GM21367 (cell line): Measurements from ENCODE around the gene CARD18.

Experiments used
- ATAC-seq: cut with Tn5 transposase; IDR thresholded peaks from one replicate; pipeline ENCODE4 v1.9.1; 2021; ENCODE audit not compliant: unreplicated experiment

Gene CARD18, protein sequence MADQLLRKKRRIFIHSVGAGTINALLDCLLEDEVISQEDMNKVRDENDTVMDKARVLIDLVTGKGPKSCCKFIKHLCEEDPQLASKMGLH

DNA sequence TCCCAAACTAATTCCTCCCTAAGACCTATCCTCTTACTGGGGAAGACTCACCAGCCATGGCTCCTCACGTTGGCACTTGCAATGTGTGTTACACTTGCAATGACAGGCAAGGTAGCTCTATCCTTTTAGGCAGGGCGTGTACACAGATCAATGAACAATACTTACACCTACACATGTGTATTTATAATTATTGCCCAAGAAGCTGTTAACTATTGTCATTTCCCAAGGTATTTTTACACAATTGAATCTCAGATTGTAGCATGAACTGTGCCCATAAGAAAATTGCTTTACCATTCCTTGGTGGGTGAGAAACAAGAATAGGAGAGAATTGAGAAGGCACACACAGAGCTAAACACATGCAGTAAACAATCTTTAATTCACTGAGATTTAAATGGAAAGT is at the start of gene CARD18:
Gene CARD18 (minus strand): TSS at position 101 of the 400 bp plus-strand sequence. CDS start 43 bp downstream, at position 58.
- no peak for ATAC-seq

DNA sequence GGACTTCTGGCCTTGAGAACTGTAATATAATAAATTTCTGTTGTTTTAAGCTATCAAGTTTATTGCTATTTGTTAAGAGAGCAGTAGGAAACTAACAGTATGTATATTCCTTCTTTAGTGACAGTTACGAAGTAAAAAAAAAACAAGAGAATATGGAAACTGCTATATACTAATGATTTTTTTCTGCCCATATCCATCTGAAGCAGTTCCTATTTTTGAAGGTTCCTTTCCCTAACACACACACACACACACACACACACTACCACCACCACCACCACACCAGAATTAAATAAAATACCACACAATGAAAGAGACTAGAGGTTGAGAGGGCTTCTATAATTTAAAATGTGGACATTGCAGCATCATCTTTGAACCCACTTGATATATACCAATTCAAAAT is 44.4 kb upstream of the CARD18 start:
- no peak for ATAC-seq

DNA sequence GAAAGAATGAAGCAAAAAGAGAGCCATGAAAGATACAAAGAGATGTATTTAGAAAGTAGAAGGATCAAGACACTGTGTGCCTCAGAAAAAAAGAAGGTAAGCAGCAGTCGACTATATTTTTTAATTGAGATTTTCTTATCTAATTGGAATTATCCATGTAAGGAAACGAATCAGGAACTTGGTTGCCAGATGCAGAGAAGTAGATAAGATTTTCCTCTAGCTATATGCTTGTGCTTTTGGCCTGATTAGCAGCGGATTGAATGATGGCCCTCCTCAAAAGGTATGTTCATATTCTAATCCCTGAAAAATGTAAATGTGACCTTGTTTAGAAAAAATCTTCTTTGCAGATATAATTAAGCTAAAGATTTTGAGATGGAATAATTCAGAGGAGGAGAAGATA is 43.9 kb upstream of the CARD18 start:
- no peak for ATAC-seq

DNA sequence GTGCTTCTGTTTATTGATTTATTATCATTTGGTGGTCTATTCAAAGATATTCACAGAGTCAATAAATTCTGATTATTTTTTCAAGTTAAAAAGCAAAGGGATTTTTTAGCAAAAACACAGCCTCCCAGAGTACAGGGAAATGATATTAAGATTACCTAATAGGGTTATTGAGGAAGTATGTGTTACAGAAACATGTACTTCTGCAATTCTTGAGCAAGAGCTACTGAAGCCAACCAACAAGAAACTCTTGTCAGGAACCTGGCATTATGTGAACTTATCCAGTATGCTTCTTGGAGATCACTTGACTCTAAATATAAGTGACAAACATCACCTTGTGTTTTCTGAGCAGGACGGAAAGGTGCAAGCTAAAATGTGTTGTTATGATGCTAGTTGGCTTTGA is 42.0 kb upstream of the CARD18 start:
- ATAC-seq: no peak

DNA sequence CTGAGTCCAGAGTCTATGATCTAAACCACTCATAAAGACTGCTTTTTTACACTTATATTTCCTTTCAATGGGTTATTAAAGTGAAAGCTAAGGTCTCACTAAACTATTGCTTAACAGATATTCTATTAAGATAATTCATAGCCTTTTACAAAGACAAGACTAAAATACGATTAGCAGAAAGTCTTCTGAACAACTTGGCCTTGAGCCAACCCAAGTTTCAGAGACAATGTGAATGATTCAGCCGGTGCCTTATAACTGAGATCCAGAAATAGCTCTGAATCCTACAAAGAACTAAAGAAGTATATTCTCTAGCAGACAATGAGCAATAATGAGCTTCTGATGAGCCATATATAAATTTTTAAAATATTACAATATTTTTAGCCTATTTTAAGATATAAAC is 41.5 kb upstream of the CARD18 start:
- no peak for ATAC-seq

DNA sequence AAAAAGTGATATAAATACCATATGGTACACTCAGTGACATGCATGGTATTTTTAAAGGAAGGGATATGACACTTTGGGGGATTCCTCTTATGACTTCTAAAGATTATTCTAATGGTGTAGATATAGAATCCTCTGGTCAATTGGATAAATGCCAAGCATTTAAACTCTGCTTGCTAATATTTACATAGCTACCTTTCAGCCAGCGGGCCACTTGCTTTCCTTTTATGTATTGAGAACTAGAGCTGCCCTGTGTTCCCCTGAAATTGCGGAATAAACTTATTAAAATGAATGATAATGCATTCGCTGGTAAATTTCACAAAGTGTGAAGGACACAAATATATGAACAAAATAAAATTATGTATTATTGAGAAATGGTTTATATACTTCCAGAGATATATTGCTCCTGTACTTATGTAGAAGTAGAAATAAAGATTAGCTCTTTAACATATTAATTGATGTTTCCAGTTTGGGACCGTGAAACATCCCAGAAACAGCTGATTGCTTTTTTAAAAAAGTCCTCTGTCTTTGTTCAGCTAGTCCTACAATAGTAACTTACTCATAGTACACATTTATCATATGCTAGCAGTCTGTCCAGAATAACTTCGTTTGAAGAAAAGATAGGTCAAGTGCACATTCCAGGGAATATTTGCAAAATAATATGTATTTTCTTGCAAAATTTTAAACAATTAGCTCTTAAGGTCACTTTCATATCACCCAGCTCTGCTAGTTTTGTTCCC is 40.1 kb upstream of the CARD18 start:
- ATAC-seq: no peak

DNA sequence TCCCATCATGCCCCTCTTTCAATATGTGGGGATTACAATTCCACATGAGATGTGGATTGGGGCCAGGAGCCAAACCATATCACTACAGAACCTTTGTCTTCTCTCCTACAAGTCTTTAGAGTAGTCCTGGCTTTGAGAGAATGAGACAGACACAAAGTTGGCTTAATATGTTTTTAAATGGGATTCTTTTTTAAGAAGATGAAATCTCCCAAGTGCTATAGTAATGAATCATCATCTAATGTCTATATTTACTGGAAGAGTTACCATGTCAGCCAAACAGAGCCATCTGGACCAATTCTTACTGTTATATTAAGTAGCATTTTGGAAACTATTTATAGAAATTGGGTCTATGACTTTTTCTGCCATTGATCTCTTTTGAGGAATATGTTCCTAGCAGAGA is 38.1 kb upstream of the CARD18 start:
- no peak for ATAC-seq

DNA sequence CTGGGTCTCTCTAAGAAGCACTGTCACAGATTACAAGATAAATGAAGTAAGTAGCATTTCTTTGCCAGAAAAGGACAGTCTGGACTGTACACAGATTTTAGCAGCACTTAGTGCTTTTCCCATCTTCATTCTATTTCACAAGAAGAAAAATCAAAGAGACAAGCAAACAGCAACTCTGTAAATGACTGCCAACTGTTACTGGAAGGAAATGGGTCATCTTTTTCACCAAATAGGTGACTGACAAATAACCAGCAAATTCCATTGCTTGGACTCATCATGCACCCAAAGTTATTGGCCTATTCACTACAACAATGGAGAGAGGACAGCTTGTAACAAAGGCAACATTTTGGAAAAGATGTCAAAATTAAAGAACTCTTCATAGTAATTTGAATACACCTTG is 28.9 kb upstream of the CARD18 start:
- ATAC-seq: no peak

DNA sequence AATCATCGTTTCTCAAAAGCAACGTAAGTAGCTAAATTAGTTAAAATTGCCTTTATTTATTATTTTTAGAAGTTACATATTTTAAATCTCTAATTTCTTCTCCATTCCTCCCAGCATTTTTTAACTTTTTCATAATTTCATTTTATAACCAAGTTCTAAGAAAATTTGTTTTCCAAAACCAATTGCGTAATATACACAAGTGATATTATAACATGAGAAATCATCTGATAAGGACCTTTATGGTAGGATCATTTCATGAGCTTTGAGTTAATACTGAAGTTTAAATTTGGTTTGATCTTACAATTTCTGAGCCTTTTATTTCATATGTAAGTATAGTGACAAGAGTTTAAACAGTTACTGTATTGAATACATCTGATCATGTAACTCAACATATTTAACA is 27.7 kb upstream of the CARD18 start:
- ATAC-seq: no peak

DNA sequence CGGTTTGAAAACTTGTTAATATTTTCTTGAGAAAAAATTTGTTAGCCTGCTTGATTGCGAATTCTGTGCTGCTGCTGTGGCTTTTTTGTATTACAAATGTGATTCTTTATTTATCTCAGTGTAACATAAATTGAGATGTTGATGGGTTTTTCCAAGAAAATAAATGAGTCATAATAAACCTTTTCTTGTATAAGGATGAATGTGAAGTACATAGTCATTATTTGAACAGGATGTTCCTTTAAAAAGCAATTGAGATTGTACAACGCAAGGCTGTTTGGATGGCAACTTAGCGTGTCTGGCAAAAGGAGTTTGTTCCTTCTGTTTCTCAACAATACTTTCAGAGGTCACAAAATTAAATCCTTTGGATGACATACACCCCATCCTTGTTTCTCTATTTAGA is 24.6 kb upstream of the CARD18 start:
- no peak for ATAC-seq

DNA sequence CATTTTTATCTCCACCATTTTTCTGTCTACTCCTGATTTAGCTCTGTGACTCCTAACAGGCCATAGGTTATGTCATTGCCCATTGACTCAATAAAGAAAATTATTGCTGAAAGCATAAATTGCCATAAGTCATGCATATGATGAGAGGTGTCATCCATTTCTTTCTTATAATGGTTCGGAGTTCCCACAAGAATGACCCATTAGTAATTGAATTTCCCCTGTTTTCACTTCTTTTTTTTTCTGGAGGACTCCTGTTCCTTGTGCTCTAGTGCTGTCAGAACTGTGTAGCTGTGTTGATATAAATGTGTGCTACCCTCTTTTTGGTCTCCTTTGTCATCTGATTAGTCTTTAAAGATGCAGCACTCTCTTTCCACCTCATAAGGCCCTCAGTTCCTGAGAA is 22.9 kb upstream of the CARD18 start:
- ATAC-seq: no peak

DNA sequence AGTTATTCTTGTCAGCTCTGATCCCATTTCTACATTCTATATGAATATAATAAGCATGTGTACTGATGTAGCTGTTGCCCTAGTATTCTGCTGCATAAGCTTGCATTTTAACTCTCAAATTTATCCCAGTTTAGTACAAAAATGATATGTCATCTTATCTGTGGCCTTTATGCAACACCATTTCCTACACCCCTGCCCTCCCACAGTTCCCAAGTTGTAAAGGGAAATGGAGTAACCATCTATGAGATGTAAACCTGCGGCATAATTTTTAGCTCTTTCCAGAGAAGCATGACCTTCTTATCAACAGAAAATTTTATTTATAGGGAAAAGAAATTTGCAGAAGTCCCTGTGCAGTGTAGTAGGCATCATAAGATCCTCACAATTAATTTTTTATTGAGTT is 18.9 kb upstream of the CARD18 start:
- no peak for ATAC-seq

DNA sequence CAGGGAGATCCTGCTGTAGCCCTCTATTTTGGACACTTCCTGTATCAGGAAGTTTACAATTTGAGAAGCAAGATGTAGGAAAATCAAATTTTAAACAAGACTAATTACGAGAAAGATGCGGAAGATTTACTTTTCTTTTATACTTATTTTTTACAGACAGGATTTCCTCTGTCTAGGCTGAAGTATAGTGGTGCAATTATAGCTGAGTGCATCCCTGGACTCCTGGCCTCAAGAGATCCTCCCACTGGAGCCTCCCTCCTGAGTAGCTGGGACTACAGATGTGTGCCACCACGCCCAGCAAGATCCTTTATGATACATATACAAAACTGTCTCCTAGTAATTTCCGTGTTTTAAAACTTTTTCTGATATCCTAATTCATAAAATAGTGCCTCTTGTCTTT is 17.2 kb upstream of the CARD18 start:
- ATAC-seq: no peak

DNA sequence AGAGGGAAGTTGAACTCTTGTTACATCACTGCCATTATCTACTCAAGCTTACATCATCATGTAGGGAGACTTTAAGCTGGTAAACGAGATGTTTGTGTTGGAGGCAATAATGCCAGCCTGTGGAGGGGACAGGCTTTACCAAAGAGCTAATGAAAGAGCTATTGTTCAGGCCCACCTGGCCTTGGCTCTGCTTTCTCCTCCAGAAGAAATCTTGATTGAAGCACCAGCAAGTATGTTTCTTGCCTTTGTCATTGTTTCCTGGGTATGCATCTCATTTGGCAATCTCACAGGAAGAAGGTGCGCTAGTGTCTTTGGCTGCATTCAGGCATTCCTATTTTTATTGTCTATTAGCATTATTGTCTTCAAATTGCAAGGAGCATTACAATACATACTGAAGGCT is 16.7 kb upstream of the CARD18 start:
- ATAC-seq: no peak

DNA sequence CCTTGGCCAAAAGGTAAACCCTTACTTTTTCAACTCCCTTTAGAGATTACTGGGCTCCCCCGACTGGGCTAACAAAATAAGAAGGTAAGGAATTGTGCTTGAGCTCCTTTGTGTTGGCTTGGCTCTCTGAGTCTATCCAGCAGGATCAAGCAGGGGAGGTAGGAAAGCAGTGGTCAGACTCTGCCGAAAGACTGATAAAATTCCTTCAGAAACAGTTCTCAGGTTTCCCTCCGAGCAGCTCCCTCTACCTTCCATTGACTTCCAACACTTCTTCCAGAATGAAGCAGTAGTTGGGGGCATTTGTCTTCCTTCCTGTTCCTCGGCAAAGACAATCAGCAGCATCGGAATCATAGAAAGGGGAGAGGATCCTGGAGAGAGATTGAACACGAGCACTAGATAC is 16.1 kb upstream of the CARD18 start:
- no peak for ATAC-seq

DNA sequence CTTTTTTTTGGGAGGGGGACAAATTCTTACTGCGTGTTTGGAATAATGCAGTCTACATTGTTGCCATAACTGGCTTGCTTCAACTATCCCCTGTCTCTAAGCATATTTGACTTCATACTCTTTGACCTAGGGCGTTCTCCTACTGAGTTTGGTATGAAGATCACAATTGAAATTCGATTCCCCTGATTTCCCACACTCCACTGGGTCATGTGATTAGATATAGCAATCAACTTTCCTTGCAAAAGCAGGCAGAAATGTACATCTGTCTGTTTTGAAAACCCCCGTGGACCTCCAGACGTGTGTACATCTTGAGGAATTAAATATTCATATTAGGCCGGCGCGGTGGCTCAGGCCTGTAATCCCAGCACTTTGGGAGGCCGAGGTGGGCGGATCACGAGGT is 13.8 kb upstream of the CARD18 start:
- no peak for ATAC-seq

DNA sequence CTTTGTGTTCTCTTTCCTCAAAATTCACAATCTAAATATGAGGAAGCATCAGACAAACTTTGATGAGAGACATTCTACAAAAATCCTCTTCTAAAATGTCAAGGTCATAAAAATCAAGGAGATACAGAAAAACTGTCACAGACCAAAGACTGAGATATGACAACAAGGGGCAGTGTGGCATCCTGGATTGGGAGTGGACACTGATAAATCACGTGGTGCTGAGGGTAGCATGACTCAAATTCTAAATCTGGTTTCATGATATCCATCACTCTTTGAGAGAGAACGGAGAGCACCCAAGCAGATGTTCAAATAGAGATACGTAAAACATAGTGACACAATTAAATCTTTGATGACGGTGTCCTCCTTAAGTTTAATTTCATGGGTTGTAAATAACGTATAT is 13.0 kb upstream of the CARD18 start:
- no peak for ATAC-seq

DNA sequence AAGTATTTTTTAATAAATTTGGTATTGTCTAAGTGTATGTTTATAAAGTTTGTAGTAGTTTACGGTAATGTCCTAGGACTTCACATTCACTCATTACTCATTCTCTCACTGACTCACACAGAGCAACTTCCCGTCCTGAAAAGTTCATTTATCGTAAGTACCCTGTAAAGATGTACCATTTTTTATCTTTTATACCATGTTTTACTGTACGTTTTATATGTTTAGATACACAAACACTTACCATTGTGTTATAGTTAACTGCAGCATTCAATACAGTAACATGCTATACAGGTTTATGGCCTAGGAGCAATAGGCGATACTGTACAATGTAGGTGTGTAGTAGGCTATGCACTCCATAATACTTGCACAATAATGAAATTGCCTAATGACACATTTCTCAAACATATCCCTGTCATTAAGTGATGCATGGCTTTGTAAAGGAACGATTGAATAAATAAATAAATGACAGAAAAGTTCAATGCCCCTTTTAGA is 12.5 kb upstream of the CARD18 start:
- no peak for ATAC-seq

DNA sequence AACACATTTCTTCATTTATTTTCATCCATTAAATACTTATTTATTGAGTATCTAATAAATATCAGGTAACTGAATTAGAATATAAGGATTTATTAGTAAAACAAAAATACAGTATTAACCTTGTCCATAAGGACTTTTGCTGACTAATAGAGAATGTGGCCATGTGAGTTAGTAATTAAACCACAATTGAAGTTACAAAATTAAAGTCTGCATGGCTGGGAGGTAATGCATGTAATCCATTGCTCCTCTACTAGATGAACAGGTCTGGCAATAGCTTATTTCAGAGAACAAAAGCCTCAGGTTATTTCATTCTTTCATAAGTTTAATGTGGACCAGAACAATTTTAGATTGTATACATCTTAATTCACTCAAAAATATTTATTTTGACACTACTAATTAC is 9.9 kb upstream of the CARD18 start:
- no peak for ATAC-seq

DNA sequence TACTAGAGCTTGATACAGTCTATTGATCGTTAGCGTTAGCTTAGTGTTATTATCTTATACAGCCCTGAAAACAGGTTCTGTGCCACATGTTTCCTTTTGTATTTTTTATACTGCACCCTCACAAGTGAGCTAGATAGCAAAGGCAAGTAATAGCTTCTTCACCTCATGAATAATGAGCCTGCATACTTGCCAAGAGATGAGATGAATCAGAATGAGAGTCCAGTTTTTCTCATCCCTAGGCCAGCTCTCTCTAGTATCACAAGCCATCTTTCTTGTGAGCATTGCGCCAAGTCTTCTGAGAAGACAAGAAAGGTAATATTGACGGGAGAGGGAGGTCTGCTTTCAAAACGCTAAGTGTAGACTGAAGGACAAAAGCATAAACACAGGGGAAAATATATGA is 8.7 kb upstream of the CARD18 start:
- no peak for ATAC-seq

DNA sequence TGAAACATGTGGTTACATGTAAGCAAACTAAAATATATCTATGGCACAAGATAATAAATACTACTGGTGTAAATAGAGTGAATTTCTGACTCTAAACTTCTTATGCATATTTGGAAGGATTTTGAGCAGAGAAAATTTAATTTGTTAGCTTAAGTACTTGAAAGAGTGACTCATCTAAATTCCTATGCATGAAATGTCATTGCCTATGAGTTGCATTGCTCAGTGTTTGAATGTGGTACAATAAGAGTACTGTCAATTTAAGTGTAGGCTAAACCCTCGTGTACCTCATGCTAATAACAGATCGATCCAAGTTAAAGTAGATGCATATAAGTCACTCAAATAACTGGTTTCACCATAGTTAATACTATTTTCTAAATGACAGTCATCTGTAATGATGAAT is 5.3 kb upstream of the CARD18 start:
- no peak for ATAC-seq

DNA sequence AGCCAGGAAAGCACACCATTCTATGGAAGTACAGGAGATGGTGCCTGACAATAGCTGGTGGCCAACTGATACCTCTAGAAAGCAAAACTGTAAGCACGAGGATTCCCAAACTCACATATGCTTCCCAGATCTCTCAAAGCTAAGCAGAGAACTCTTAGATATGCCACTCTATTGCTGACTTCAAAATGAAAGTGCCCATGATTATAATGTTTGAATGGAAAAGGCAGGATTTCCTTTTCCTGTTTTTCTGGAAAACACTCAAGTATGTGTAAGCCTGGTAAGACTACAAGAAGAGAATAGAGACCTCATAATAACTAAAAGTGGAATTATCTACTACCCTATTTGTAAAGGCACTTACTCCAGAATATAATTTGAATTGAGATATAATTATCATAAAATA is 2.6 kb upstream of the CARD18 start:
- ATAC-seq: no peak

DNA sequence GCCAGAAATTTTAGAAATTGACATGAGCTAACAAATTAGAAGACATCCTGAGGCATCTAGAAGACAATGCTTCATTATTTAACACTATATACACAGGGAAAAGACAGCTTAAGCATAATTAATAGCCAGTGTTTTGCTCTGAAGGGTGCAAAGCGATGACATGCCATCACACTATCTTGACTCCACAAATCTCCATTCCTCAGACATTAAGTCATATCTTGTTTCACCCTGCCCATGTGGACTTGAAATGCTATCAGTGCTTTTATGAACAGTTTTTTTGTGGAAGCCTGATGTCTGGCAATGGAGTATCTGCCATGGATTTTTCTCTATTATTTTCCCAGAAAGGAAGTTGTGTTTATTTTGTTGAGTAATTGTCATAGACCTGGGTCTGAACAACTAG is 2.3 kb downstream of the CARD18 start:
- ATAC-seq: no peak
